SK-N-SH treated with all-trans-retinoic acid at 6 μM for 48 hours (cell line): ENCODE data around the gene HLTF.

Experiments used
- ATAC-seq: fragments of 200-7000 bp; cut with Tn5 transposase; 3 replicates; pipeline ENCODE4 v1.9.1; 2020; ENCODE audit warnings: mild to moderate bottlenecking, moderate library complexity
- BACH2 ChIP-seq: fragments of 250-450 bp; sonication (Bioruptor Pico); IDR thresholded peaks from 2 replicates; pipeline ENCODE4 v1.9.0; 2021; ENCODE audit warnings: mild to moderate bottlenecking, borderline replicate concordance
- CSDC2 ChIP-seq: fragments of 250-450 bp; sonication (Bioruptor Pico); IDR thresholded peaks from 2 replicates; pipeline ENCODE4 v1.5.0; 2020; ENCODE audit warnings: mild to moderate bottlenecking, moderate library complexity
- ESRRG ChIP-seq: fragments of 250-450 bp; sonication (Bioruptor Pico); IDR thresholded peaks from 2 replicates; pipeline ENCODE4 v1.6.1; 2021; ENCODE audit warnings: mild to moderate bottlenecking
- GLIS3 ChIP-seq: fragments of 250-450 bp; sonication (Bioruptor Pico); IDR thresholded peaks from 2 replicates; pipeline ENCODE4 v1.5.0; 2020; ENCODE audit warnings: mild to moderate bottlenecking, moderate library complexity
- ISL1 ChIP-seq: fragments of 250-450 bp; sonication (Bioruptor Pico); IDR thresholded peaks from 2 replicates; pipeline ENCODE4 v2.1.2; 2022; ENCODE audit warnings: mild to moderate bottlenecking, moderate library complexity
- OSR1 ChIP-seq: fragments of 250-450 bp; sonication (Bioruptor Pico); IDR thresholded peaks from 2 replicates; pipeline ENCODE4 v1.8.0; 2022; ENCODE audit warnings: moderate library complexity, mild to moderate bottlenecking, inconsistent platforms
- PATZ1 ChIP-seq: fragments of 250-450 bp; sonication (Bioruptor Pico); IDR thresholded peaks from 2 replicates; pipeline ENCODE4 v1.8.0; 2020; ENCODE audit warnings: mild to moderate bottlenecking, moderate library complexity, borderline replicate concordance
- PPARA ChIP-seq: fragments of 250-450 bp; sonication (Bioruptor Pico); IDR thresholded peaks from 2 replicates; pipeline ENCODE4 v1.5.0; 2020; ENCODE audit warnings: mild to moderate bottlenecking, borderline replicate concordance
- RARB ChIP-seq: fragments of 250-450 bp; sonication (Bioruptor Pico); IDR thresholded peaks from 2 replicates; pipeline ENCODE4 v1.8.0; 2021; ENCODE audit warnings: mild to moderate bottlenecking, moderate library complexity
- SNAI2 ChIP-seq: fragments of 250-450 bp; sonication (Bioruptor Pico); IDR thresholded peaks from 2 replicates; pipeline ENCODE4 v1.5.0; 2020; ENCODE audit warnings: mild to moderate bottlenecking, moderate library complexity
- TCF4 ChIP-seq: fragments of 250-450 bp; sonication (Bioruptor Pico); IDR thresholded peaks from 2 replicates; pipeline ENCODE4 v1.8.0; 2021; ENCODE audit warnings: mild to moderate bottlenecking, moderate library complexity, borderline replicate concordance
- TOX ChIP-seq: fragments of 250-450 bp; sonication (Bioruptor Pico); IDR thresholded peaks from 2 replicates; pipeline ENCODE4 v1.8.0; 2021; ENCODE audit warnings: mild to moderate bottlenecking, moderate library complexity, borderline replicate concordance
- TSHZ2 ChIP-seq: fragments of 250-450 bp; sonication (Bioruptor Pico); IDR thresholded peaks from 2 replicates; pipeline ENCODE4 v1.5.0; 2020; ENCODE audit warnings: mild to moderate bottlenecking, moderate library complexity
- ZC3H10 ChIP-seq: fragments of 250-450 bp; sonication (Bioruptor Pico); IDR thresholded peaks from 2 replicates; pipeline ENCODE4 v1.5.1; 2021; ENCODE audit warnings: mild to moderate bottlenecking, moderate library complexity
- ZFP3 ChIP-seq: fragments of 250-450 bp; sonication (Bioruptor Pico); IDR thresholded peaks from 2 replicates; pipeline ENCODE4 v1.5.0; 2020; ENCODE audit warnings: mild to moderate bottlenecking, moderate library complexity
- ZFP30 ChIP-seq: fragments of 450-650 bp; formaldehyde crosslinking; IDR thresholded peaks from 2 replicates; pipeline ENCODE4 v1.5.0; 2022; ENCODE audit warnings: mild to moderate bottlenecking, moderate library complexity
- ZNF565 ChIP-seq: fragments of 450-650 bp; formaldehyde crosslinking; conservative IDR thresholded peaks from 2 replicates; pipeline ENCODE4 v1.5.0; 2020; ENCODE audit warnings: low read depth, mild to moderate bottlenecking, moderate library complexity
- ZNF70 ChIP-seq: fragments of 450-650 bp; formaldehyde crosslinking; IDR thresholded peaks from 2 replicates; pipeline ENCODE4 v1.5.0; 2020; ENCODE audit warnings: mild to moderate bottlenecking, moderate library complexity
- ZNF8 ChIP-seq: fragments of 450-650 bp; formaldehyde crosslinking; IDR thresholded peaks from 2 replicates; pipeline ENCODE4 v1.5.0; 2020; ENCODE audit warnings: mild to moderate bottlenecking, moderate library complexity
- TF ChIP-seq, protein P1 (sequence below): fragments of 250-450 bp; sonication (Bioruptor Pico); IDR thresholded peaks from 2 replicates; pipeline ENCODE4 v1.8.0; 2021; ENCODE audit warnings: low read depth, mild to moderate bottlenecking, moderate library complexity, borderline replicate concordance

The HLTF gene

GRCh38 chr3:149015393-149015792 lies 70.9 kb downstream of the HLTF start:
- peak; percentile 16; the same call in 2 of the 3 replicates for ATAC-seq
- TF ChIP-seq TOX (CRISPR knock-in tag) (no peak), GLIS3 (no peak), ESRRG (CRISPR knock-in tag) (no peak), CSDC2 (no peak), ZFP3 (no peak), TSHZ2 (no peak), ISL1 (CRISPR knock-in tag) (no peak)
- TF ChIP-seq, all 23 proteins: peak for 0

- TF ChIP-seq ZNF565 (CRISPR knock-in tag) (no peak), GLIS3 (no peak), TCF4 (CRISPR knock-in tag) (no peak), ZFP3 (no peak), OSR1 (CRISPR knock-in tag) (no peak), ZC3H10 (CRISPR knock-in tag) (no peak), SNAI2 (CRISPR knock-in tag) (no peak), ZNF8 (CRISPR knock-in tag) (no peak), PPARA (CRISPR knock-in tag) (no peak)
- TF ChIP-seq, protein P1, sequence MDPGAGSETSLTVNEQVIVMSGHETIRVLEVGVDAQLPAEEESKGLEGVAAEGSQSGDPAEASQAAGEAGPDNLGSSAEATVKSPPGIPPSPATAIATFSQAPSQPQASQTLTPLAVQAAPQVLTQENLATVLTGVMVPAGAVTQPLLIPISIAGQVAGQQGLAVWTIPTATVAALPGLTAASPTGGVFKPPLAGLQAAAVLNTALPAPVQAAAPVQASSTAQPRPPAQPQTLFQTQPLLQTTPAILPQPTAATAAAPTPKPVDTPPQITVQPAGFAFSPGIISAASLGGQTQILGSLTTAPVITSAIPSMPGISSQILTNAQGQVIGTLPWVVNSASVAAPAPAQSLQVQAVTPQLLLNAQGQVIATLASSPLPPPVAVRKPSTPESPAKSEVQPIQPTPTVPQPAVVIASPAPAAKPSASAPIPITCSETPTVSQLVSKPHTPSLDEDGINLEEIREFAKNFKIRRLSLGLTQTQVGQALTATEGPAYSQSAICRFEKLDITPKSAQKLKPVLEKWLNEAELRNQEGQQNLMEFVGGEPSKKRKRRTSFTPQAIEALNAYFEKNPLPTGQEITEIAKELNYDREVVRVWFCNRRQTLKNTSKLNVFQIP (CRISPR knock-in tag): no peak
- TF ChIP-seq, all 23 proteins: peak for 0
- ATAC-seq: no peak
Observed at GRCh38 chr3:149013726-149014125, 72.6 kb downstream of the HLTF start.

- TF ChIP-seq RARB (no peak), SNAI2 (CRISPR knock-in tag) (no peak), ZNF8 (CRISPR knock-in tag) (no peak), TCF4 (CRISPR knock-in tag) (no peak), ZC3H10 (CRISPR knock-in tag) (no peak), PPARA (CRISPR knock-in tag) (no peak), ZFP30 (CRISPR knock-in tag) (no peak), BACH2 (CRISPR knock-in tag) (no peak), PATZ1 (no peak), GLIS3 (no peak), OSR1 (CRISPR knock-in tag) (no peak), ZNF70 (no peak), ZFP3 (no peak)
- TF ChIP-seq, protein P1 (CRISPR knock-in tag): no peak
- ATAC-seq: no peak
Observed at GRCh38 chr3:149011676-149012075, 74.7 kb downstream of the HLTF start.

GRCh38 chr3:149010966-149011365 lies 75.4 kb downstream of the HLTF start:
- ATAC-seq: no peak
- TF ChIP-seq TCF4 (CRISPR knock-in tag): no peak
- no peak for TF ChIP-seq ZFP3
- no peak for TF ChIP-seq ZNF8 (CRISPR knock-in tag)
- TF ChIP-seq RARB: no peak
- TF ChIP-seq, all 23 proteins: peak for 0
